Skeletal muscle satellite cell (primary cell): ENCODE data around the gene IGF2.

ENCODE experiments used
- H3K27me3 ChIP-seq: 2 replicates; pipeline ENCODE4 v1.7.0; 2013; ENCODE audit warnings: low read length; ENCODE audit not compliant: control insufficient read depth, insufficient read depth
- H3K36me3 ChIP-seq: 2 replicates; pipeline ENCODE4 v1.7.0; 2013; ENCODE audit warnings: mild to moderate bottlenecking, control low read depth, low read length; ENCODE audit not compliant: insufficient read depth
- H3K4me1 ChIP-seq: 2 replicates; pipeline ENCODE4 v1.7.0; 2013; ENCODE audit warnings: low read length; ENCODE audit not compliant: control insufficient read depth, insufficient read depth
- H3K4me2 ChIP-seq: 2 replicates; pipeline ENCODE4 v1.7.0; 2013; ENCODE audit warnings: mild to moderate bottlenecking, low read length
- H3K4me3 ChIP-seq: 2 replicates; pipeline ENCODE4 v1.7.0; 2013; ENCODE audit warnings: low read length
- H3K9ac ChIP-seq: 2 replicates; pipeline ENCODE4 v1.7.0; 2013; ENCODE audit warnings: mild to moderate bottlenecking, low read depth, low read length, moderate library complexity
- H3K9me3 ChIP-seq: replicated peaks from 2 replicates; pipeline ENCODE4 v1.7.0; 2013; ENCODE audit warnings: mild to moderate bottlenecking, control low read depth, low read length

The IGF2 gene

DNA sequence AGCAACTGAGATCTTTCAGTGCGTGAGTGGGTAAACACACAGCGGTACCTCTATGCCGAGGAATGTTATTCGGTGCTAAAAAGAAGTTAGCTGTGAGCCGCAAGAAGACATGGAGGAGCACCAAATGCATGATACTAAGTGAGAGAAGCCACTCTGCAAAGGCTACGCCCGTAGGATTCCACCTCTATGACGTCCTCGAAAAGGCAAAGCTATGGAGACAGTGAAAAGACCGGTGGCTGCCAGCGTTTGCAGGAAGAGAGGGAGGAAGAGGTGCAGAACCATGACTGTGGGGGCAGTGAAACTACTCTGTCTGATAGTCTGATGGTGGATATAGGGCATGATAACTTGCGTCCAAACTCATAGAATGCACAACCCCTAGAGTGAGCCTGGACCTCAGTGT is 28.7 kb downstream of the IGF2 start:
- H3K4me2 ChIP-seq, result no peak overlapping the region
- H3K4me1 ChIP-seq, result peaks cover 10% of the 10 kb centered on the region
- H3K36me3 ChIP-seq, result no peaks in the 10 kb centered on the region
- no peak overlapping the region for H3K4me3 ChIP-seq
- H3K9ac ChIP-seq, result no peak overlapping the region
- H3K9me3 ChIP-seq, result no peaks in the 10 kb centered on the region
- H3K27me3 ChIP-seq, result peaks cover 21% of the 10 kb centered on the region

- peaks cover 10% of the 10 kb centered on the region for H3K4me1 ChIP-seq
- H3K9me3 ChIP-seq, result no peaks in the 10 kb centered on the region
- no peak overlapping the region for H3K4me2 ChIP-seq
- no peak overlapping the region for H3K4me3 ChIP-seq
- H3K36me3 ChIP-seq, result no peaks in the 10 kb centered on the region
- H3K9ac ChIP-seq, result no peak overlapping the region
- H3K27me3 ChIP-seq, result peaks cover 24% of the 10 kb centered on the region
These were observed 29.6 kb downstream of the IGF2 start for GRCh38 chr11:2109541-2110019.

GRCh38 chr11:2108675-2109491 is 30.3 kb downstream of the IGF2 start:
- no peak overlapping the region for H3K9ac ChIP-seq
- no peaks in the 10 kb centered on the region for H3K36me3 ChIP-seq
- H3K27me3 ChIP-seq, result peaks cover 24% of the 10 kb centered on the region
- H3K4me2 ChIP-seq, result no peak overlapping the region
- no peaks in the 10 kb centered on the region for H3K9me3 ChIP-seq
- peaks cover 10% of the 10 kb centered on the region for H3K4me1 ChIP-seq
- H3K4me3 ChIP-seq, result no peak overlapping the region

GRCh38 chr11:2107941-2108630 is 31.1 kb downstream of the IGF2 start:
- Histone ChIP-seq H3K4me2 (no peak overlapping the region), H3K4me3 (no peak overlapping the region), H3K4me1 (peaks cover 10% of the 10 kb centered on the region), H3K27me3 (peaks cover 24% of the 10 kb centered on the region), H3K9ac (no peak overlapping the region), H3K36me3 (no peaks in the 10 kb centered on the region), H3K9me3 (no peaks in the 10 kb centered on the region)

GRCh38 chr11:2107521-2107920 is 31.7 kb downstream of the IGF2 start:
- H3K4me2 ChIP-seq, result no peak overlapping the region
- H3K4me3 ChIP-seq, result no peak overlapping the region
- no peak overlapping the region for H3K9ac ChIP-seq
- peaks cover 10% of the 10 kb centered on the region for H3K4me1 ChIP-seq
- H3K9me3 ChIP-seq, result no peaks in the 10 kb centered on the region
- peaks cover 24% of the 10 kb centered on the region for H3K27me3 ChIP-seq
- no peaks in the 10 kb centered on the region for H3K36me3 ChIP-seq

- Histone ChIP-seq H3K4me1 (peaks cover 10% of the 10 kb centered on the region), H3K27me3 (peaks cover 24% of the 10 kb centered on the region), H3K4me3 (no peak overlapping the region), H3K9ac (no peak overlapping the region), H3K4me2 (no peak overlapping the region), H3K9me3 (no peaks in the 10 kb centered on the region), H3K36me3 (no peaks in the 10 kb centered on the region)
These were observed 32.5 kb downstream of the IGF2 start for GRCh38 chr11:2106583-2107209.

DNA sequence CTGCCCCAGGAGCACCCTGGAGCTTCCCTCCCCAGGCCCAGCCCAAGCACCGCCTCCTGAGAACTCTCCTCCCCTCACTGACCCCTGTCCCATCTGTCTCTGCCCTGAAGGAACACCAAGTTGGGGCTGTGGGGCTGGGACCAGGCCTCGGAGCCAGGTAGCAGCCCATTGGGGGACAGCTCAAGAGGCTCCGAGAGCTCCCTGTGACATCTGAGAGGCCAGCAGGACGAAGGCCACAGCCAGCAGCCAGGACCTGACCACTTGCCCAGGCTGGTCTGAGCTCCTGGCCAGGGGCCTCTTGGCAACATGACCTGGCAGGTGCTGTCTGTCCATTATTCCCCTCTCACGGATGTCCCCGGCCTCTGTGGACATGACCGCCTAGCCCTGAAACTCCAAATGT is 33.7 kb downstream of the IGF2 start:
- Histone ChIP-seq H3K36me3 (no peaks in the 10 kb centered on the region), H3K9me3 (no peaks in the 10 kb centered on the region), H3K9ac (no peak overlapping the region), H3K27me3 (peaks cover 24% of the 10 kb centered on the region), H3K4me2 (no peak overlapping the region), H3K4me3 (no peak overlapping the region), H3K4me1 (peaks cover 10% of the 10 kb centered on the region)

- Histone ChIP-seq H3K4me1 (peaks cover 16% of the 10 kb centered on the region), H3K9me3 (no peaks in the 10 kb centered on the region), H3K4me3 (no peak overlapping the region), H3K4me2 (no peak overlapping the region), H3K9ac (no peak overlapping the region), H3K27me3 (peaks cover 24% of the 10 kb centered on the region), H3K36me3 (no peaks in the 10 kb centered on the region)
These were observed 34.4 kb downstream of the IGF2 start for GRCh38 chr11:2104524-2105440.

GRCh38 chr11:2103668-2104523 is 35.3 kb downstream of the IGF2 start:
- peaks cover 16% of the 10 kb centered on the region for H3K4me1 ChIP-seq
- no peaks in the 10 kb centered on the region for H3K36me3 ChIP-seq
- no peak overlapping the region for H3K4me3 ChIP-seq
- H3K9me3 ChIP-seq, result no peaks in the 10 kb centered on the region
- H3K4me2 ChIP-seq, result no peak overlapping the region
- peaks cover 22% of the 10 kb centered on the region for H3K27me3 ChIP-seq
- no peak overlapping the region for H3K9ac ChIP-seq

GRCh38 chr11:2102883-2103213 is 36.3 kb downstream of the IGF2 start:
- Histone ChIP-seq H3K9ac (no peak overlapping the region), H3K4me2 (no peak overlapping the region), H3K9me3 (no peaks in the 10 kb centered on the region), H3K4me3 (no peak overlapping the region), H3K36me3 (no peaks in the 10 kb centered on the region), H3K4me1 (peaks cover 26% of the 10 kb centered on the region), H3K27me3 (peaks cover 14% of the 10 kb centered on the region)
